HepG2 (cell line): ENCODE measurements around the gene CMIP.

Experiments
- FOXM1 ChIP-seq: sonication (generic); formaldehyde crosslinking; IDR thresholded peaks from 2 replicates; pipeline ENCODE4 v1.5.0; 2020; ENCODE audit warnings: missing genetic modification reagents
- MBD4 ChIP-seq: IDR thresholded peaks from 2 replicates; pipeline ENCODE4 v1.6.1; 2012; ENCODE audit warnings: low read length, inconsistent platforms, borderline replicate concordance
- ZBTB26 ChIP-seq: IDR thresholded peaks from 2 replicates; pipeline ENCODE4 v1.6.1; 2016; ENCODE audit warnings: missing compliant biosample characterization, missing genetic modification reagents, borderline replicate concordance
- ZBTB8A ChIP-seq: sonication (generic); formaldehyde crosslinking; IDR thresholded peaks from 2 replicates; pipeline ENCODE4 v1.4.0; 2020; ENCODE audit warnings: mild to moderate bottlenecking, low read depth, missing genetic modification reagents, borderline replicate concordance
- ZNF335 ChIP-seq: sonication (generic); formaldehyde crosslinking; IDR thresholded peaks from 2 replicates; pipeline ENCODE4 v1.4.0; 2020; ENCODE audit warnings: missing genetic modification reagents

DNA sequence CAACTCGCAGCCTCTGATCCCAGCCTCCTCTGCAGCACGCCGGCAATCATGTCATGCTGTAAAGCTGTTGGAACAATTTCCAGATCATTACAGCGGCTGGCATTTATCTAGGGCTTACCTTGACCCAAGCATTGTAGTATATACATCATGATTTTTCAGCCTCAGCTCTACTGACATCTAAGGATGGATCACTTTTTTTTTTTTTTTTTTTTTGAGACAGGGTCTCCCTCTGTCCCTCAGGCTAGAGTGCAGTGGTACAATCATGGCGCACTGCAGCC is 103.3 kb downstream of the CMIP start:
- TF ChIP-seq FOXM1 (CRISPR knock-in tag) (no peak), ZBTB8A (no peak), MBD4 (no peak), ZNF335 (CRISPR knock-in tag) (no peak), ZBTB26 (CRISPR knock-in tag) (no peak)
